ENCODE measurements around the gene ABLIM1.

GRCh38 chr10:114404171-114405010 is 253.7 kb downstream of the ABLIM1 start, which contains the start of gene AFAP1L2:
- TF ChIP-seq CTCF (IDR thresholded peaks at IDR 0.05) (no peak), POLR2A (IDR thresholded peaks at IDR 0.05) (peak in 1 of 2 donors; percentile 75)
